Stimulated activated CD8-positive, alpha-beta memory T cell treated with anti-CD3 and anti-CD28 coated beads, Interleukin-4, amount 100 ng/mL, for 24 hours (primary cell): ENCODE results near the gene CSTF2T.
"Not testable (repeated sequence)": the region's sequence is repeated elsewhere in the genome, so short reads cannot be mapped to it uniquely, and the experiment has no call there.

Experiments used
- DNase-seq: peaks from one replicate; pipeline ENCODE4 v3.0.0-alpha.2; 2020; ENCODE audit warnings: low read depth

CSTF2T gene

GRCh38 chr10:51698473-51699063, 827 bp downstream of the CSTF2T start:
- DNase-seq, result no peak

DNA sequence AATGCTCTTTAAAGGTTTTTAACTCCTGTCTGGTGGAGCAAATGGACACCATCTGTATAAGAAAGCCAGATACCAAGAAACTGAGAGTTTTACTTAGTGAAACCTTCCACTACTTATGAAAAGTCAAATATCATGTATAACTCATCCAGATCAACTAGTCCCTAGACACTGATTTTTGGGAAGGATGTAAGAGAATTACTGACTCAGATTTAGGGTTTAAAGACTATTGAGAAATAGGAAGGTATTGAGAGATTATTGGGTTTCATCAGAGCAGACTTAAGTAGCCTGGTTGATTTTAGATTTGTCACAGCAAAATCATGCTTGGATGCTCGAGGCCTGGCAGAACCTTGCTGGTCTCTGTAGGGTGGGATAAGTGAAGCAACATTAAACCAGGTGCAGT, 3.1 kb downstream of the CSTF2T start:
- no peak for DNase-seq

DNA sequence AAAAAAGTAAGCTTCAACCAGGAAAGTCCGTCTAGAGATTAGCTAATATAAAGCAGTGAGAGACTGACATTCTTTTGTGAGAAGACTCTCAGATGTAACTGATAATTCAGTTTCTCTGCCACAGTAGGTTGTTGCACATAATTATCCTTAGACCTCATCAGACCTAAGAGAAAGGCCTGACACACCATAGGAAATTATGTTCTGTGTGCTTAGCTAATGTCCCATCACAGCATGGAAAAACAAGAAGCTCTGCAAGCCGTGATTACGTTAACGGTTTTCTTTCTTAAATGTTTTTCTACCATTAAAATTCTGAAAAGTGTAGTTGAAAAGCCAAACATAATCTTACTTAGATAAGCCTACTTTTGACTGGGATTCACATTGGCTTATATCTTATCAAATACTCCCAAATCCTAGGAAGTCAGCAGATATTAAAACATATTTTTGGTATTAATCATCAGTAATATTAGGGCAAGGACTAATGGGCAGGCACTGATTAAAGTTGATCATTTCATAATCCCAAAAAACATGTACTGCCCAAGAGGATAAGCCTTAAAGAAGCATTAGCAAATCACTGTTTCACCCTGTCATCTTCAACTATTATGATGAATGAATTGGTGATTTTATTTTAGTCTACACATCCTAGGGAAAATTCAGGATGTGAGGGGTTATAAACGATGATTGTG, 5.2 kb downstream of the CSTF2T start:
- no peak for DNase-seq

DNA sequence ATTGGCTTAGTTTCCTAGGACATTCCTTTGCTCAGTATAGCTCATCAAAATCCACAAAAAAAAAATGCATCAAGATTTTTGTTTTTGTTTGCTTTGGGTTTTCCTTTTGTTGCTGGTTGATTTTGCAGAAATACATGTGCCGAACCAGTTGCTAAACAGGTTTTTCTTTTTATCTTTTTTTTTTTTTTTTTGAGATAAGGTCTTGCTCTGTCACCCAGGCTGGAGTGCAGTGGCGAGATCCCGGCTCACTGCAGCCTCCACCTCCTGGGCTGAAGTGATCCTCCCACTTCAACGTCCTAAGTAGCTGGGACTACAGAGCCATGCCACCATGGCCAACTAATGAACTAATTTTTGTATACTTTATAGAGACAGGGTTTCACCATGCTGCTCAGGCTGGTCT, 8.3 kb downstream of the CSTF2T start:
- no peak for DNase-seq

- DNase-seq, result no peak
Measured at GRCh38 chr10:51689536-51689935, 9.9 kb downstream of the CSTF2T start.

GRCh38 chr10:51688826-51689225, 10.6 kb downstream of the CSTF2T start:
- not testable (repeated sequence) for DNase-seq

GRCh38 chr10:51687296-51687695, 12.1 kb downstream of the CSTF2T start:
- no peak for DNase-seq

DNA sequence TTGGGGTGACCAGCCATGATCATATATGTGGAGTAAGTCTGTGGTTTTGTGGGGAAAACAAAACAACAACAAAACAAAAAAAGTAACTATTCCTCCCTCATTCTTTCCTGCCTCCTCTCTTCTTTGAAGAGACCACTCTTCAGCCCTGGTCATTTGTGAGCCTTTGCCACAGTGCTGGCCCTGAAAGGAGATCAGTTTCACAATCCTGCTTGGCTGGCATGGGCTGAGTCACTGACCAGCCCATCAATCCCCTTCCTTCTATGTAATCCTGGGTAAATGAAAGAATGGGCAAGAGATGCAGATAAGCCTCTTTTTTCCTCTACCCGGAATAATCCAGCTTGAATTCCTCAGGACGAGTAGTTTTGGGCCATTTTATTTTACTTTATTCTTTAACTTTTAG, 13.6 kb downstream of the CSTF2T start:
- DNase-seq, result no peak

GRCh38 chr10:51683031-51683691, 16.2 kb downstream of the CSTF2T start:
- no peak for DNase-seq

- DNase-seq, result no peak
Measured at GRCh38 chr10:51679841-51680240, 19.6 kb downstream of the CSTF2T start.

DNA sequence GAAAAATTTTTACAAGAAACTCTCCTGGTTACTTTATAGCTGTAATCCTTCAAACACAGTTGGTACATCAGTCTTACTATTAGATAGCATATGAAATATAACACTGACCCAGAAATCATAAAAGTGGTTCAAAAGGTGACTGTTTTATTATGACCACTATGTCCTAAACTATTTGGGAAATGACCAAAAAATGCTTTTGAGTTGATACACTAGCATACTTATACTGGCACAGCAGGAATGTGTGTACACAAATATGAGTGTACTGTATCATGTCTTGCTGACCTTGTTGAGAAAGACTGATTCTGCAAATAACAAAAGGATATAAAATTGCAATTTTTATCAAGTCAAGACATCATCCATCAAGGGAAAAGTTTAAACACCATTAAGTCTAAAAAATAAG, 24.3 kb downstream of the CSTF2T start:
- DNase-seq, result no peak

DNA sequence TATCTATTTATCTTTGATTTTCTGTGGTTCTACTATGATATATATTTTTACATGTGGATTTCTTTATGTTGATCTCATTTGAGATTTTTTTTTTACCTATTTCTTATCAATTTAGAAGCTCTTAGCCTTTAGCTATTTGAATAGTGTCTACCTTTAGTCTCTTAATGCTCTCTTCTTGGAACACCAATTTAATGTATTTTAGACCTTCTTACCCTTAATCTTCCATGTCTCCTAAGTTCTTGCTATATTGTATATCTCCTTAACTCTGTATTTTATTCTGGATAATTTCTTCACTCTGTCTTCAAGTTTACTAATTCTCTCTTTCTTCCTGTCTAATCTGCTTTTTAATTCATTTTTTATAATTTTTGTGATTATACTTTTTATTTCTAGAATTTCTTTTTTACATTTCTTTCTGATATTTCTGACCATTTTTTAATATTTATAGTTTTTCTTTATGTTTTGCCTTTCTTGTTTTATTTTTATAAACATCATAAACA, 27.3 kb downstream of the CSTF2T start:
- no peak for DNase-seq

- DNase-seq, result no peak
Measured at GRCh38 chr10:51669041-51669440, 30.4 kb downstream of the CSTF2T start.

DNA sequence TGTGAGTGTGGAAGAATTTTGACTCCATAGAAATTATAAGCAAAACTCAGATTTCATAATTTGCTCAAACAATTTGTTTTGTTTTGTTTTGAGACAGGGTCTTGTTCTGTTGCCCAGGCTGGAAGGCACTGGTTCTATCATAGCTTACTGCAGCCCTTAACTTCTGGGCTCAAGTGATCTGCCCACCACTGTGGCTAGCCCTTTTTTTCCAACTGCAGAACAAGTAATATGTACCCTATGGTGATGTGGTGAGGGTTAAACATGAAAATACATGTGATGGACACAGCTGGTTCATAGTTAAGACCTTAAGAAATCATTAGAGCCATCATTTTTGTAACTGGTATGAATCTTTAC, 31.1 kb downstream of the CSTF2T start:
- no peak for DNase-seq

GRCh38 chr10:51667678-51668335, 31.6 kb downstream of the CSTF2T start:
- no peak for DNase-seq

GRCh38 chr10:51666456-51666855, 32.9 kb downstream of the CSTF2T start:
- no peak for DNase-seq

DNA sequence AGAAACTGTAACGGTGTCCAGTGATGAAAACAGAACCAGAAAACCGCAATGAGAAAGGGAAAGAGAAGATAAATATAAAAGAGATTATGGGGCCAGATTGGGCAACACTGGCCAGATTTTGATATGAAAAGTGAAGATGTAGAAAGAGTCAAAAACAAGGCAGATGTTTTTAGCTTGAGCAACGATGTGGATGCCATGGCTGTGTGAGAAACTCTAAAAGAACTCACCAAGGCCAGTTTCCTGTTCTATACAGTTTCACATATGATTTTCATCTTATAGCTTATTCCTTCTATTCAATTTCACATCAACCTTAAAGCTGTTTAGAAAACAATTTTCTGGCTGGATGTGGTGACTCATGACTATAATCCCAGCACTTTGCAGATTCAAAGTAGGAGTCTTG, 36.3 kb downstream of the CSTF2T start:
- no peak for DNase-seq

GRCh38 chr10:51659344-51659743, 40.1 kb downstream of the CSTF2T start:
- no peak for DNase-seq

- no peak for DNase-seq
Measured at GRCh38 chr10:51658000-51658399, 41.4 kb downstream of the CSTF2T start.

GRCh38 chr10:51656503-51656902, 42.9 kb downstream of the CSTF2T start:
- no peak for DNase-seq

GRCh38 chr10:51654918-51655317, 44.5 kb downstream of the CSTF2T start:
- no peak for DNase-seq

- no peak for DNase-seq
Measured at GRCh38 chr10:51653025-51653424, 46.4 kb downstream of the CSTF2T start.

- DNase-seq, result no peak
Measured at GRCh38 chr10:51651063-51651462, 48.3 kb downstream of the CSTF2T start.
